Endothelial cell (in vitro differentiated cells): Measurements from ENCODE around the gene LHX8. TPM values are rescaled to one million over a fixed set of nuclear protein-coding genes. Genes with fewer than 3 reads are reported as not detected.
A peak's percentile ranks its signal among the peaks of the same experiment; 100 is the strongest.

Experiments used
- DNase-seq: peaks from one replicate; pipeline ENCODE4 v3.0.0; 2021; ENCODE audit warnings: low spot score
- H3K27ac Mint-ChIP-seq: one replicate; pipeline ENCODE4 v1.8.0; 2021; ENCODE audit warnings: mixed read lengths, inconsistent platforms; ENCODE audit not compliant: unreplicated experiment
- H3K27me3 Mint-ChIP-seq: one replicate; pipeline ENCODE4 v1.8.0; 2021; ENCODE audit warnings: mild to moderate bottlenecking, moderate library complexity, mixed read lengths, inconsistent platforms; ENCODE audit not compliant: unreplicated experiment
- H3K36me3 Mint-ChIP-seq: one replicate; pipeline ENCODE4 v1.8.0; 2021; ENCODE audit warnings: mild to moderate bottlenecking, low read depth, mixed read lengths, inconsistent platforms; ENCODE audit not compliant: unreplicated experiment
- H3K4me1 Mint-ChIP-seq: one replicate; pipeline ENCODE4 v1.8.0; 2021; ENCODE audit warnings: mild to moderate bottlenecking, mixed read lengths, inconsistent platforms; ENCODE audit not compliant: unreplicated experiment
- H3K4me3 Mint-ChIP-seq: one replicate; pipeline ENCODE4 v1.8.0; 2021; ENCODE audit warnings: mild to moderate bottlenecking, mixed read lengths, inconsistent platforms; ENCODE audit not compliant: unreplicated experiment
- H3K9me3 Mint-ChIP-seq: one replicate; pipeline ENCODE4 v1.8.0; 2021; ENCODE audit warnings: mixed read lengths, inconsistent platforms; ENCODE audit not compliant: unreplicated experiment
- long read RNA-seq: library from polyadenylated mRNA; unstranded; transcript quantifications from one replicate; pipeline ENCODE4 v2.0.0, GENCODE V29; 2020; ENCODE audit not compliant: unreplicated experiment
- total RNA-seq: library from RNA; stranded (reverse); fragmentation: NEBNext Ultra II Directional; extraction: Animal tissue kit (Norgen Biotek cat#: 25700); gene quantifications from one replicate; pipeline ENCODE4 v1.2.1, GENCODE V29; 2021; ENCODE audit not compliant: unreplicated experiment
- TF ChIP-seq, protein P1 (sequence below): fragments of 200-600 bp; sonication (generic); IDR thresholded peaks from one replicate; pipeline ENCODE4 v1.5.0; 2021; ENCODE audit warnings: antibody characterized with exemption; ENCODE audit not compliant: unreplicated experiment

LHX8 gene
- total RNA-seq: not detected
- long read RNA-seq: 0 reads

DNA sequence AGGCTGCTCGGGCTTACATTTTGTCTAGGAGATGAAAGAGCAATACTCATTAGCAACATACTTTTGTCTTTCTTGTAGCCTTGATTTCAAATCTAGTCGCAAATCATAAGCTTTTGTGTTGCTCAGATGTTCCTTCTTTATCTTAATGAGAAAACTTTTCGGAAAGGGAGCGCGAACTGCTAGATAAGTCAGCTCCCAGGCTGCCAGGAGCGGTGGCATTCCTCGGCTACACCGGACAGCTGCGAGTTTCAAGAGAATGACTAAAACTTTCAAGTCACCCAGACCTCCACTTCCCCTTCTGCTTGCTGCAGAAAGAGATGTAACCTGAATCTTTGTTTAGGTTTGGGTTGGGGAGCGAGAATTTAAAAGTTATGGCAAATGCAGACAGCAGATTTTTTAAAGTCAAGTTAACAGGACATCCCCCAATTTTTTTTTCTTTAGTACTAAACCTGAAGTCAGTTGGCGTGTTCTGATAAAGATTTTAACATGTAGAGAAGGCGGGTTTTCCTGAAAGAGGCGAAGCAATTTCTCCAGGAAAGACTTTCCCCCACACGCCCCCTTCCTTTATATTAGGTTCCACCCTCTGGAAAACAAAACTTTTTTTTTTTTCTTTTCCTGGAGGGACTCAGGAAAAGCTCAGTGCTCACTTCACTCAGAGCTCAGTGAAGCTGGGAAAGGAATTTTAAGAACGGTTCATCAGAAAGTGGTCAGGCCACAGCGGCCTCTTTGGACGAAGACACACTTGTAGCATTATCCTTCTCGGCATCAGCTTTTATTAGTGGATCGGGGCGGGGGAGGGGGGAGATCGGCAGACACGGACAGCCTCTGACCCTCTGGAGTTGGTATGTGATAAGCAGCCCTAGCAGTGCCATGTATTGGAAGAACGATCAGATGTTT lies at the start of gene LHX8:
Gene LHX8, plus strand, starts transcription at position 639 of the 897 bp plus-strand sequence. CDS start 2,227 bp downstream, outside the sequence.
- DNase-seq: no peak
- peak within 1 kb of the TSS; percentile 86 for H3K4me3 Mint-ChIP-seq
- H3K36me3 Mint-ChIP-seq: peaks cover 6% of the 10 kb centered on the region
- no peaks in the 10 kb centered on the region for H3K9me3 Mint-ChIP-seq
- TF ChIP-seq, protein P1, sequence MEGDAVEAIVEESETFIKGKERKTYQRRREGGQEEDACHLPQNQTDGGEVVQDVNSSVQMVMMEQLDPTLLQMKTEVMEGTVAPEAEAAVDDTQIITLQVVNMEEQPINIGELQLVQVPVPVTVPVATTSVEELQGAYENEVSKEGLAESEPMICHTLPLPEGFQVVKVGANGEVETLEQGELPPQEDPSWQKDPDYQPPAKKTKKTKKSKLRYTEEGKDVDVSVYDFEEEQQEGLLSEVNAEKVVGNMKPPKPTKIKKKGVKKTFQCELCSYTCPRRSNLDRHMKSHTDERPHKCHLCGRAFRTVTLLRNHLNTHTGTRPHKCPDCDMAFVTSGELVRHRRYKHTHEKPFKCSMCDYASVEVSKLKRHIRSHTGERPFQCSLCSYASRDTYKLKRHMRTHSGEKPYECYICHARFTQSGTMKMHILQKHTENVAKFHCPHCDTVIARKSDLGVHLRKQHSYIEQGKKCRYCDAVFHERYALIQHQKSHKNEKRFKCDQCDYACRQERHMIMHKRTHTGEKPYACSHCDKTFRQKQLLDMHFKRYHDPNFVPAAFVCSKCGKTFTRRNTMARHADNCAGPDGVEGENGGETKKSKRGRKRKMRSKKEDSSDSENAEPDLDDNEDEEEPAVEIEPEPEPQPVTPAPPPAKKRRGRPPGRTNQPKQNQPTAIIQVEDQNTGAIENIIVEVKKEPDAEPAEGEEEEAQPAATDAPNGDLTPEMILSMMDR: no peak
- peaks cover 62% of the 10 kb centered on the region for H3K4me1 Mint-ChIP-seq
- H3K27ac Mint-ChIP-seq: peak within 1 kb of the TSS; percentile 42
- H3K27me3 Mint-ChIP-seq: peaks cover 44% of the 10 kb centered on the region

DNA sequence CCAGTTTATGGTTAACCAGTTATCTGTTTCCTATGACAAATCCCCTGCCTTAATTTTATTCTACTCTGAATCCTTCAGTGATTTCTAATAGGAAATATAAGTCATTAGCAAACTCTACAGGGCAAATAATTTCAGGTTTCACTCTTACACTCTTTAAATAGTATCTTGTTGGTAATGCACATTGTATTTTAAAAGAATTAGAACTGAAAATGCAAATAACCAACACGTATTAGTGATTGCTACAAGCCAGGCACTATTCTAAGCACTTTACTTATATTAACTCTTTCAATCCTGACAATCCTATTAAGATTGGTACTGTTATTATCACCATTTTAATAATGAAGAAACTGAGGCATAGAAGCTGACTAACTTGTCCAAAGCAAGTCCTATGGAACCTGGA lies 48.3 kb upstream of the LHX8 start:
- H3K36me3 Mint-ChIP-seq: no peaks in the 10 kb centered on the region
- H3K27ac Mint-ChIP-seq: no peak overlapping the region
- DNase-seq: no peak
- H3K27me3 Mint-ChIP-seq: peaks cover under 1% of the 10 kb centered on the region
- TF ChIP-seq, protein P1: no peak
- no peak overlapping the region for H3K4me3 Mint-ChIP-seq
- no peaks in the 10 kb centered on the region for H3K9me3 Mint-ChIP-seq
- H3K4me1 Mint-ChIP-seq: peaks cover 6% of the 10 kb centered on the region

DNA sequence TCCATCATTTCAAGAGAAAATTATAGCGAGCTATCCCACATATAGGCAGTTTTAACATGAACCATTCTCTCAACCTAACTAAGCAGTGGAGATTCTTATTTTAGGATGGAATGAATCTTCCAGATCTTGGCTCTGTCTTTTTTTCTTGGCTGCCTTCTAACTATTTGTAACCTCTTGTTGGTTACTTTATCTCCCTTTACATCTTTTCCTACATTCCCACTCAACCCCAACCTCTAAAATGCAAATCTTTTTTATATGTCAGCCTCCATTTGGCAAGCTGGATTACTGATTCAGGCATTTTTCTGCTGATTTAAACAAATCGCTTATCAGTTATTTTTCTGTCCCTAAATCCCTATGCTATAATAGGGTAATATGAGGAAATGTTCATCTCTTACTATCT lies 46.9 kb upstream of the LHX8 start:
- no peak for DNase-seq
- TF ChIP-seq, protein P1: no peak
- Mint-ChIP-seq H3K9me3 (no peaks in the 10 kb centered on the region), H3K36me3 (no peaks in the 10 kb centered on the region), H3K4me1 (peaks cover 4% of the 10 kb centered on the region), H3K27ac (no peak overlapping the region), H3K27me3 (peaks cover 1% of the 10 kb centered on the region), H3K4me3 (no peak overlapping the region)

DNA sequence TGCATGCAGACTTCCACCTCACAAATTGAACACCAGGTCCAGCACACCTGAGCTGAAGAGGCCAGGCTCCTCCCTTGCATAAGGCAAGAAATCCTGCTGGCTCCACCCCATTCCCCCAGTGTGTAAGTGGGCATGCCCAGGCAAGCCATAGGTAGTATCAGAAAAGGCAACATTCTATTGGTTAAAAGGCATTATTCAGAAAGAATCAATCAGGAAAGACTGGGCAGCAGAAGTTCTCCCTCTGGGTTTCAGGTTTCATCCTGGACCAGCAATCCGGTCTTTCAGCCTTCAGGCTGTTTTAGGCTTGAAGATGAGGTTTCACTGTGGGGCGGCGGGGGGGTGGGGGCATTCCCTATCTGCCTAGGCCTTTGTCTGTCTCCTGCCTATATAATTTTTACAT lies 42.0 kb upstream of the LHX8 start:
- TF ChIP-seq, protein P1: no peak
- Mint-ChIP-seq H3K27me3 (peaks cover 1% of the 10 kb centered on the region), H3K4me3 (no peak overlapping the region), H3K27ac (no peak overlapping the region), H3K9me3 (no peaks in the 10 kb centered on the region), H3K36me3 (no peaks in the 10 kb centered on the region), H3K4me1 (no peaks in the 10 kb centered on the region)
- DNase-seq: no peak

DNA sequence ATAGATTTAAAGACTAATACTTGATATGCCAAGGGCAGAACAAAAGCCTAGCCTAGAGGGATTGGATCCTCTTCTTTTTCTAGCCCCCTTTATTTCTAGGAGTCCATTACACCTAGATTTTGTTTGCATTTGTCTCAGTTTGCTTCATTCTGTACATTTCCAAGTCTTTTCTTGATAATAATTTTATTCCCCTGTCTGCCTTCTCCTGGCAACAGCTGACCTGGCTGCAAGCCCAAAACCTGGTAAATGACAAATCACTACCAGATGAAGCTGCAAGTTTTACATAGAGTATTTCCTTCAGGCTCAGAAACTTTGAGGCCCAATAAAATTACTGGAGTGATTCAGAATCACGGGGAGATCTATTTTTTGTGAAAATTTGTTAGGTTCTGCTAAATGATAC lies 36.5 kb upstream of the LHX8 start:
- DNase-seq: no peak
- H3K4me1 Mint-ChIP-seq: no peaks in the 10 kb centered on the region
- no peaks in the 10 kb centered on the region for H3K27me3 Mint-ChIP-seq
- H3K27ac Mint-ChIP-seq: no peak overlapping the region
- H3K36me3 Mint-ChIP-seq: no peaks in the 10 kb centered on the region
- TF ChIP-seq, protein P1: no peak
- H3K9me3 Mint-ChIP-seq: no peaks in the 10 kb centered on the region
- H3K4me3 Mint-ChIP-seq: no peak overlapping the region
